Heart right ventricle (tissue), 16 donors: ENCODE results near the gene COL25A1. TPM values are rescaled to one million over a fixed set of nuclear protein-coding genes. Genes with fewer than 3 reads are reported as not detected.

Experiments
- ATAC-seq, 8 donors: fragments of 200-7000 bp; cut with Tn5 transposase; one replicate each; pipeline ENCODE4 v1.9.1; 2020; ENCODE audit warnings: mild to moderate bottlenecking in 8 of 8, moderate library complexity in 8 of 8, moderate number of reproducible peaks in 1 of 8
- DNase-seq, 2 donors: peaks; one replicate each; pipeline ENCODE4 v3.0.0-alpha.2; 2020
- H3K27ac ChIP-seq, 10 donors: fragments of 200-600 bp; sonication (generic) in 2 of 10; one replicate each; pipeline versions ENCODE4 v1.5.0 to v1.8.0; 2020 to 2022; ENCODE audit warnings: mild to moderate bottlenecking in 3 of 10
- H3K27me3 ChIP-seq, 7 donors: fragments of 200-600 bp; one replicate each; pipeline ENCODE4 v1.8.0; 2021 to 2022; ENCODE audit warnings: mild to moderate bottlenecking in 2 of 7
- H3K36me3 ChIP-seq, 9 donors: fragments of 200-600 bp; sonication (generic) in 1 of 9; one replicate each; pipeline versions ENCODE4 v1.5.0 to v1.8.0; 2020 to 2022; ENCODE audit warnings: mild to moderate bottlenecking in 2 of 9
- H3K4me1 ChIP-seq, 9 donors: fragments of 200-600 bp; sonication (generic) in 1 of 9; one replicate each; pipeline versions ENCODE4 v1.5.0 to v1.8.0; 2020 to 2022; ENCODE audit warnings: mild to moderate bottlenecking in 4 of 9
- H3K4me3 ChIP-seq, 10 donors: fragments of 200-600 bp; sonication (generic) in 2 of 10; one replicate each; pipeline versions ENCODE4 v1.5.0 to v1.8.0; 2020 to 2022; ENCODE audit warnings: mild to moderate bottlenecking in 7 of 10, moderate library complexity in 2 of 10
- H3K9me3 ChIP-seq, 11 donors: fragments of 200-600 bp in 10 of 11; sonication (generic) in 2 of 11; one replicate each; pipeline versions ENCODE4 v1.5.0 to v1.8.0; 2013 to 2022; ENCODE audit warnings: mild to moderate bottlenecking in 2 of 11, control low read depth in 1 of 11, moderate library complexity in 1 of 11
- WGBS, 2 donors: extraction: QIAGEN DNeasy Blood & Tissue Kit; methylation state at CpG; one replicate each; pipeline ENCODE4 v1.1.7; 2013; ENCODE audit warnings: inconsistent platforms in 1 of 2; 5-methylcytosine and 5-hydroxymethylcytosine counted together
- intact Hi-C, 10 donors: fragments of 100-400 bp; cut with DNase I; formaldehyde crosslinking; loops; one replicate each; pipeline versions ENCODE4 v1.11.1 to v1.14.2; 2022
- polyA plus RNA-seq, 2 donors: library from polyadenylated mRNA; stranded (reverse); fragments of 200-250 nt; gene quantifications; one replicate each; pipeline ENCODE4 v1.2.3, GENCODE V29; 2013
- total RNA-seq, 10 donors: library from RNA; stranded (reverse); fragmentation: NEBNext Ultra II Directional in 3 of 10; extraction: Animal tissue kit (Norgen Biotek cat#: 25700) in 3 of 10; gene quantifications; one replicate each; pipeline versions ENCODE4 v1.2.1 to v1.2.4, GENCODE V29; 2021 to 2023
- TF ChIP-seq, protein P1 (sequence below), 9 donors: fragments of 200-600 bp; sonication (generic) in 2 of 9; IDR thresholded peaks; one replicate each; pipeline versions ENCODE4 v1.5.0 to v1.8.0; 2021 to 2022; ENCODE audit warnings: antibody characterized with exemption in 9 of 9, mild to moderate bottlenecking in 5 of 9, moderate library complexity in 1 of 9
- donor health status: Arrhythmogenic right ventricular cardiomyopathy.
- donor health status: ischemic (EF 13 %, LVEDD 7.1; RV severe dilation, severe dysfunction).
- donor health status: healthy with polysubstance abuse.
- donor health status: DM: no; HTN: yes; CAD: no.
- donor health status: DM: no; HTN: no; CAD: no.
- donor health status: ischemic (EF 25% LVEDD 6.9; RV normal size, moderate dysfunction).
- donor health status: ischemic (EF 25% LVEDD 5.7; RV mildly dilated, moderate dysfunction).
- donor health status: healthy.
- donor health status: DM: yes; HTN: yes; CAD: no.
- donor health status: Ischemic cardiomyopathy.
- donor health status: ischemic (EF 35%, LVEDD 5.7; RV mildly dilated, moderate dysfunction).
- donor health status: nonischemic (EF 11% LVEDD 7.7; RV severe dilation, severe dysfunction).
- donor health status: DM: yes; HTN: yes; CAD: no.
- donor health status: PGD.
- donor health status: ischemic (EF 29% LVEDD 5.4; RV normal size, mild dysfunction).
- donor health status: nonischemic (EF 23%, LVEDD 6.1; RV moderate dilation, normal function).

The COL25A1 gene
- total and polyA plus RNA-seq, 12 donors: 0.07 to 1.2 (median 0.41) TPM

DNA sequence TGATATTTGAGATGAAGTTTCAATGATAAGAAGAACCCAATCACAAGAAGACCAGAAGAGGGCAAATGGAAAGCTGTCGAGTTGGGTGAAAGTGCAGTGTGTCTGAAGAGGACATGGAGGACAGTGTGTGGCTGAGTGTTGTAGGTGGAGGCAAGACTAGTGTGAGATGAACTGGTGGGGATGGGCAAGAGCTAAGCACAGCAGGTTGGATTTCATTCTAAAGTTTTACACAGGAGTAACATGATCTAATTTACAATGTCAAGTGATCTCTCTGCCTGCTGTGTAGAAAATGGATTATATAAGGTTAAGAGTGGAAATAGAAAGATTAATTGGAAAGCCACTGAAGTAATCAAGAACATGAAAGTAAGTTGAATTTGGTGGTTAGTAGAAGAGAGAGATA is 331.0 kb downstream of the COL25A1 start:
- Histone ChIP-seq H3K27ac (no peak overlapping the region), H3K36me3 (no peaks in the 10 kb centered on the region), H3K9me3 (no peaks in the 10 kb centered on the region), H3K27me3 (no peaks in the 10 kb centered on the region), H3K4me3 (no peak overlapping the region), H3K4me1 (no peaks in the 10 kb centered on the region)
- TF ChIP-seq, protein P1, sequence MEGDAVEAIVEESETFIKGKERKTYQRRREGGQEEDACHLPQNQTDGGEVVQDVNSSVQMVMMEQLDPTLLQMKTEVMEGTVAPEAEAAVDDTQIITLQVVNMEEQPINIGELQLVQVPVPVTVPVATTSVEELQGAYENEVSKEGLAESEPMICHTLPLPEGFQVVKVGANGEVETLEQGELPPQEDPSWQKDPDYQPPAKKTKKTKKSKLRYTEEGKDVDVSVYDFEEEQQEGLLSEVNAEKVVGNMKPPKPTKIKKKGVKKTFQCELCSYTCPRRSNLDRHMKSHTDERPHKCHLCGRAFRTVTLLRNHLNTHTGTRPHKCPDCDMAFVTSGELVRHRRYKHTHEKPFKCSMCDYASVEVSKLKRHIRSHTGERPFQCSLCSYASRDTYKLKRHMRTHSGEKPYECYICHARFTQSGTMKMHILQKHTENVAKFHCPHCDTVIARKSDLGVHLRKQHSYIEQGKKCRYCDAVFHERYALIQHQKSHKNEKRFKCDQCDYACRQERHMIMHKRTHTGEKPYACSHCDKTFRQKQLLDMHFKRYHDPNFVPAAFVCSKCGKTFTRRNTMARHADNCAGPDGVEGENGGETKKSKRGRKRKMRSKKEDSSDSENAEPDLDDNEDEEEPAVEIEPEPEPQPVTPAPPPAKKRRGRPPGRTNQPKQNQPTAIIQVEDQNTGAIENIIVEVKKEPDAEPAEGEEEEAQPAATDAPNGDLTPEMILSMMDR (IDR thresholded peaks at IDR 0.05): no peak
- DNase-seq (no peak), ATAC-seq (no peak)
- intact Hi-C loops: no loop called here
- 0% methylated on average over 1 of the region's 1 CpG for WGBS, 2 donors

DNA sequence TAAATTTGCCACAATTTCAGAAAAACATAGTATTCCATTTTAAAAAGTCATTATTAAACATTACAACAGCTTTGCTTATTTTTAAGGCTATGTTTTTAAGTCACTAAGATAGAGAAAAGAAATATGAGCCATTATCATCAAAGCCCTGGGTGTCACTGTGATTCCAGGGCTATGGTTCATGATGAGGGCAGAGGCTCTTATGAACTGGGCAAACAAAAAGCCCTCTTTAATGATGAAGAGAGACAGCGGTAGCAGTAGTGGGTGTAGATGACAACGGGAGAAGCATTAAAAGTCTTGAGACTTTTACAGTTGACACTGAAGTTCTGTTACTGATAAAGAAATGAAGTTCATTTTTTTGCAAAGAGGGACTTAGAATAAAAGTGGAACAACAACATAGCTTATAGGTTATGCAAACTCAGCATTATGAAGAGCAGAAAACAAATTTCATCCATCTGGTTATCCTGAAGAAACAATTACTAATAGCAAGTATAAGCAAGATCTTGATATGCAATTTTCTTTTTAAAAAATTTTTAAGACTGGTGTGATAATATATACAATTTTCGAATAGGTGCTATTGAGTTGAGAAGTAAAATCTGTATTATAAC is 336.9 kb downstream of the COL25A1 start:
- Histone ChIP-seq H3K27me3 (no peaks in the 10 kb centered on the region), H3K36me3 (no peaks in the 10 kb centered on the region), H3K27ac (no peak overlapping the region), H3K4me1 (peaks cover 0 to 20% (median 0%) of the 10 kb centered on the region in 9 donors), H3K4me3 (no peak overlapping the region), H3K9me3 (no peaks in the 10 kb centered on the region)
- ATAC-seq (no peak), DNase-seq (no peak)
- intact Hi-C loops: loop anchor here in 1 of 10 donors (10.0 kb wide), 1 partner anchor 219 kb away; no protein-coding TSS in a partner anchor
- TF ChIP-seq, protein P1 (IDR thresholded peaks at IDR 0.05): no peak
- 67 to 69% methylated on average over 3 of the region's 3 CpGs for WGBS, 2 donors

GRCh38 chr4:108965016-108965415 is 337.4 kb downstream of the COL25A1 start:
- Histone ChIP-seq H3K27me3 (no peaks in the 10 kb centered on the region), H3K4me1 (peaks cover 0 to 20% (median 0%) of the 10 kb centered on the region in 9 donors), H3K27ac (no peak overlapping the region), H3K4me3 (no peak overlapping the region), H3K36me3 (no peaks in the 10 kb centered on the region), H3K9me3 (no peaks in the 10 kb centered on the region)
- DNase-seq (no peak), ATAC-seq (peak in 2 of 8 donors; percentile 34 to 47)
- intact Hi-C loops: loop anchor here in 1 of 10 donors (10.0 kb wide), 1 partner anchor 220 kb away; no protein-coding TSS in a partner anchor
- 35 to 41% methylated on average over 2 of the region's 2 CpGs for WGBS, 2 donors
- TF ChIP-seq, protein P1 (IDR thresholded peaks at IDR 0.05): no peak

- Histone ChIP-seq H3K4me3 (no peak overlapping the region), H3K9me3 (no peaks in the 10 kb centered on the region), H3K4me1 (peaks cover 0 to 20% (median 0%) of the 10 kb centered on the region in 9 donors), H3K36me3 (no peaks in the 10 kb centered on the region), H3K27ac (no peak overlapping the region), H3K27me3 (no peaks in the 10 kb centered on the region)
- 73 to 78% methylated on average over 1 of the region's 1 CpG for WGBS, 2 donors
- TF ChIP-seq, protein P1 (IDR thresholded peaks at IDR 0.05): no peak
- no peak for DNase-seq
- no peak for ATAC-seq
- intact Hi-C loops: loop anchor here in 1 of 10 donors (10.0 kb wide), 1 partner anchor 221 kb away; no protein-coding TSS in a partner anchor
Observed at GRCh38 chr4:108963910-108964309, 338.5 kb downstream of the COL25A1 start.
